Measurements from ENCODE around the gene ZNF618. TPM values are rescaled to one million over a fixed set of nuclear protein-coding genes. Genes with fewer than 3 reads are reported as not detected.

ZNF618 gene
- total RNA-seq, 1 donor from 2014 or later = 51.5 TPM

- TF ChIP-seq CTCF (conservative IDR thresholded peaks at IDR 0.05) = no peak
- no peak for DNase-seq (ENCODE audit: extremely low spot score, unreplicated experiment)
- H3K9me3 Mint-ChIP-seq = no peaks in the 10 kb centered on the region
- H3K4me1 Mint-ChIP-seq (ENCODE audit: unreplicated experiment) = no peaks in the 10 kb centered on the region
- no peak overlapping the region for H3K27ac Mint-ChIP-seq
- peaks cover 23% of the 10 kb centered on the region for H3K36me3 Mint-ChIP-seq
- no peaks in the 10 kb centered on the region for H3K27me3 Mint-ChIP-seq
- H3K4me3 Mint-ChIP-seq = no peak overlapping the region
Measured at GRCh38 chr9:113988385-113989016, 112.4 kb downstream of the ZNF618 start.

- Mint-ChIP-seq H3K27me3 (no peaks in the 10 kb centered on the region), H3K4me1 (ENCODE audit: unreplicated experiment) (peaks cover 5% of the 10 kb centered on the region), H3K36me3 (peaks cover 23% of the 10 kb centered on the region), H3K27ac (no peak overlapping the region), H3K9me3 (no peaks in the 10 kb centered on the region), H3K4me3 (no peak overlapping the region)
- DNase-seq (ENCODE audit: extremely low spot score, unreplicated experiment) = no peak
- no peak for TF ChIP-seq CTCF (conservative IDR thresholded peaks at IDR 0.05)
Measured at GRCh38 chr9:113989017-113989713, 113.1 kb downstream of the ZNF618 start.

- Mint-ChIP-seq H3K27ac (no peak overlapping the region), H3K36me3 (peaks cover 23% of the 10 kb centered on the region), H3K4me1 (ENCODE audit: unreplicated experiment) (peaks cover 5% of the 10 kb centered on the region), H3K27me3 (no peaks in the 10 kb centered on the region), H3K9me3 (no peaks in the 10 kb centered on the region), H3K4me3 (no peak overlapping the region)
- DNase-seq (ENCODE audit: extremely low spot score, unreplicated experiment) = no peak
- TF ChIP-seq CTCF (conservative IDR thresholded peaks at IDR 0.05) = no peak
Measured at GRCh38 chr9:113989714-113990569, 113.8 kb downstream of the ZNF618 start.

- DNase-seq (ENCODE audit: extremely low spot score, unreplicated experiment) = no peak
- TF ChIP-seq CTCF (conservative IDR thresholded peaks at IDR 0.05) = no peak
- H3K36me3 Mint-ChIP-seq = peaks cover 23% of the 10 kb centered on the region
- no peaks in the 10 kb centered on the region for H3K27me3 Mint-ChIP-seq
- peaks cover 5% of the 10 kb centered on the region for H3K4me1 Mint-ChIP-seq (ENCODE audit: unreplicated experiment)
- no peak overlapping the region for H3K4me3 Mint-ChIP-seq
- H3K9me3 Mint-ChIP-seq = no peaks in the 10 kb centered on the region
- no peak overlapping the region for H3K27ac Mint-ChIP-seq
Measured at GRCh38 chr9:113990570-113990907, 114.4 kb downstream of the ZNF618 start.

GRCh38 chr9:113990975-113991471 lies 114.9 kb downstream of the ZNF618 start:
- peaks cover 5% of the 10 kb centered on the region for H3K4me1 Mint-ChIP-seq (ENCODE audit: unreplicated experiment)
- DNase-seq (ENCODE audit: extremely low spot score, unreplicated experiment) = no peak
- no peak overlapping the region for H3K4me3 Mint-ChIP-seq
- no peak for TF ChIP-seq CTCF (conservative IDR thresholded peaks at IDR 0.05)
- H3K36me3 Mint-ChIP-seq = peaks cover 23% of the 10 kb centered on the region
- H3K27me3 Mint-ChIP-seq = no peaks in the 10 kb centered on the region
- H3K9me3 Mint-ChIP-seq = no peaks in the 10 kb centered on the region
- H3K27ac Mint-ChIP-seq = no peak overlapping the region

Data from type B pancreatic cell (in vitro differentiated cells).